Activated CD8-positive, alpha-beta memory T cell treated with anti-CD3 and anti-CD28 coated beads, Interleukin-2, amount 10 ng/mL, durations not matched to agents 7 days and 5 days (primary cell): ENCODE data around the gene ACOT7. TPM values are rescaled to one million over a fixed set of nuclear protein-coding genes. Genes with fewer than 3 reads are reported as not detected.
"Not testable (repeated sequence)": the region's sequence is repeated elsewhere in the genome, so short reads cannot be mapped to it uniquely, and the experiment has no call there.

Experiments
- ATAC-seq: fragments of 150-1000 bp; cut with Tn5 transposase; one replicate; pipeline ENCODE4 v1.10.0; 2021; ENCODE audit warnings: moderate library complexity
- CTCF ChIA-PET: fragments of 350-600 bp; sonication (Branson Sonifier 250); formaldehyde crosslinking; loops from one replicate; lab custom pipeline; 2021; ENCODE audit warnings: antibody characterized with exemption; lab: Charles Lee
- DNase-seq: peaks from one replicate; pipeline ENCODE4 v3.0.0-alpha.2; 2020
- H3K27ac Mint-ChIP-seq: one replicate; pipeline ENCODE4 v1.8.0; 2021; ENCODE audit warnings: mild to moderate bottlenecking, mixed read lengths
- H3K27me3 Mint-ChIP-seq: one replicate; pipeline ENCODE4 v1.8.0; 2021; ENCODE audit warnings: mixed read lengths
- H3K36me3 Mint-ChIP-seq: one replicate; pipeline ENCODE4 v1.8.0; 2021; ENCODE audit warnings: mild to moderate bottlenecking, mixed read lengths
- H3K4me1 Mint-ChIP-seq: one replicate; pipeline ENCODE4 v1.8.0; 2021; ENCODE audit warnings: mixed read lengths
- H3K4me3 Mint-ChIP-seq: one replicate; pipeline ENCODE4 v1.8.0; 2021; ENCODE audit warnings: mild to moderate bottlenecking, moderate library complexity, mixed read lengths
- H3K9me3 Mint-ChIP-seq: one replicate; pipeline ENCODE4 v1.8.0; 2022; ENCODE audit warnings: low read depth, mixed read lengths
- total RNA-seq, 2 experiments: library from RNA; stranded (reverse); gene quantifications; one replicate each; pipeline ENCODE4 v1.2.3, GENCODE V29; 2021

ACOT7 gene
- total RNA-seq, 2 experiments from 2014 or later, result 81.3 to 87.0 TPM

- Mint-ChIP-seq H3K36me3 (peaks cover 12% of the 10 kb centered on the region), H3K4me3 (no peak overlapping the region), H3K27me3 (no peaks in the 10 kb centered on the region), H3K9me3 (peaks cover 2% of the 10 kb centered on the region), H3K4me1 (peaks cover 3% of the 10 kb centered on the region), H3K27ac (no peak overlapping the region)
- CTCF ChIA-PET, result interaction anchor here (1.2 to 3.0 kb wide), 6 partner anchors 9 to 138 kb away, joined by 3 to 7 read pairs (median 5); partner anchors contain the start of gene ACOT7
- no peak for ATAC-seq
- no peak for DNase-seq
Measured at GRCh38 chr1:6384135-6384534, 9.4 kb downstream of the ACOT7 start.

DNA sequence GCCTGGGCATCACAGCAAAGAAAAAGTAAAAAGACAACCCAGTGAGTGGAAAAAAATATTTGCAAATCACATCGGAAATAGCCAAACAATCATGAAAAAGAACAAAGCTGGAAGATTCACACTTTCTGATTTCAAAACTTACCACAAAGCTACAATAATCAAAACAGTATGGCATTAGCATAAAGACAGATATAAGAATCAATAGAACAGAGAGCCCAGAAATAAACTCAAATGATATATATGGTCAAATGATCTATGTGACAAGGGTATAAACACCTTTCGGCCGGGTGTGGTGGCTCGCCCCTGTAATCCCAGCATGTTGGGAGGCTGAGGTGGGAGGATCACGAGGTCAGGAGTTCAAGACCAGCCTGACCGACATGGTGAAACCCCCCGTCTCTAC, 13.5 kb downstream of the ACOT7 start:
- Mint-ChIP-seq H3K27me3 (no peaks in the 10 kb centered on the region), H3K4me1 (no peaks in the 10 kb centered on the region), H3K9me3 (peaks cover 2% of the 10 kb centered on the region), H3K36me3 (peaks cover 10% of the 10 kb centered on the region), H3K4me3 (no peak overlapping the region), H3K27ac (no peak overlapping the region)
- DNase-seq (no peak), ATAC-seq (no peak)
- CTCF ChIA-PET, result interaction anchor here (1.2 kb wide), 1 partner anchor 134 kb away, joined by 4 read pairs; no protein-coding TSS in a partner anchor

DNA sequence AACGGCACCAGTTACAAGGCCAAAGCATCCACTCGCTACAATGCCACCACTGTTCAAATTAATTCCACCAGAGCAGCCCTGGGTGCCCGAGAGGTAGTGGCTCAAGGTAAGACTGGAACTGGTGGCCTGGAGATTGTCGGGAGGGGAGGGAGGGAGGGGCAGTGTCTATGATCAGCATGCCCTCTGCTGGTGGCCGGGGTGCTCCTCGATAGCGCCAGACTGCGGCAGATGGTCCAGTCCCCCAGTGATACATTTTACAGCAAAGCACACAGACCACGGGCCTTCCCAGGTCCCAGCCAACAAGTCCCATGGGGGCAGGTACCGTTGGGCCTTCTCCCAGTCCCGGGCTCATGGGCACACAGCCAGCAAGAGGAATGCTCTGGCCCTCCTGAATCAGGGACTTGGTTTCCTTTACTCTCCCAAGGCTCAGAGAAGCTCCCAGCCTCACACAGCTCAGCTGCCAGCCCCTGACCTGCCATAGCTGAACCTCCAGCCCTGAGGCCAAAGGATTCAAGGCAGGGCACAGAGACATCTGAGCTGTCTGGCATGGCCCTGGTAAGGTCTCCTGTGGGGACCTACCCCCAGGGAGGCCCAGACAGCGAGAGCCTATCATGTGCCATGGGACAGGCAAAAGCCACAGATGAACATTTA, 15.3 kb downstream of the ACOT7 start:
- CTCF ChIA-PET, result interaction anchor here (0.9 to 1.3 kb wide), 3 partner anchors 14 to 30 kb away, joined by 3 to 5 read pairs (median 4); no protein-coding TSS in a partner anchor
- no peaks in the 10 kb centered on the region for H3K9me3 Mint-ChIP-seq
- no peak for DNase-seq
- H3K4me3 Mint-ChIP-seq, result no peak overlapping the region
- no peaks in the 10 kb centered on the region for H3K27me3 Mint-ChIP-seq
- peaks cover 4% of the 10 kb centered on the region for H3K36me3 Mint-ChIP-seq
- H3K27ac Mint-ChIP-seq, result no peak overlapping the region
- ATAC-seq, result no peak
- H3K4me1 Mint-ChIP-seq, result no peaks in the 10 kb centered on the region

GRCh38 chr1:6373961-6374720, 19.4 kb downstream of the ACOT7 start:
- no peak overlapping the region for H3K27ac Mint-ChIP-seq
- no peak for DNase-seq
- no peak overlapping the region for H3K4me3 Mint-ChIP-seq
- ATAC-seq, result no peak
- H3K9me3 Mint-ChIP-seq, result no peaks in the 10 kb centered on the region
- H3K36me3 Mint-ChIP-seq, result no peaks in the 10 kb centered on the region
- no peaks in the 10 kb centered on the region for H3K4me1 Mint-ChIP-seq
- CTCF ChIA-PET, result interaction anchor here (1.2 to 2.0 kb wide), 3 partner anchors 10 to 13 kb away, joined by 3 to 6 read pairs (median 3); no protein-coding TSS in a partner anchor
- H3K27me3 Mint-ChIP-seq, result no peaks in the 10 kb centered on the region

DNA sequence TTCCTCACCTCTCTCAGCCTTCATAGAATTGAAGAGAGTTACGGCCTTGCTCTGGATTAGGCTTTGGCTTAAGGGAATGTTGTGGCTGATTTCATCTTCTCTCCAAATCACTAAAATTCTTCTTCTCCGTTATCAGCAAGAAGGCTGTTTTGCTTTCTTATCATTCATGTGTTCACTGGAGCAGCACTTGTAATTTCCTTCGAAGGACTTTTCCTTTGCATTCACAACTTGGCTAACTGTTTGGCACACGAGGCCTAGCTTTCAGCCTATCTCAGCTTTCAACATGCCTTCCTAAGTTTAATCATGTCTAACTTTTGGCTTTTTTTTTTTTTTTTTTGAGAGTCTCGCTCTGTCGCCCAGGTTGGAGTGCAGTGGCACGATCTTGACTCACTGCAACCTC, 21.3 kb downstream of the ACOT7 start:
- H3K9me3 Mint-ChIP-seq, H3K27ac Mint-ChIP-seq, H3K27me3 Mint-ChIP-seq, DNase-seq, ATAC-seq, H3K4me3 Mint-ChIP-seq, H3K4me1 Mint-ChIP-seq: not testable (repeated sequence)
- H3K36me3 Mint-ChIP-seq, result peaks cover 13% of the 10 kb centered on the region
- CTCF ChIA-PET, result interaction anchor here (0.7 to 2.3 kb wide), 4 partner anchors 9 to 72 kb away, joined by 3 to 7 read pairs (median 3); no protein-coding TSS in a partner anchor

DNA sequence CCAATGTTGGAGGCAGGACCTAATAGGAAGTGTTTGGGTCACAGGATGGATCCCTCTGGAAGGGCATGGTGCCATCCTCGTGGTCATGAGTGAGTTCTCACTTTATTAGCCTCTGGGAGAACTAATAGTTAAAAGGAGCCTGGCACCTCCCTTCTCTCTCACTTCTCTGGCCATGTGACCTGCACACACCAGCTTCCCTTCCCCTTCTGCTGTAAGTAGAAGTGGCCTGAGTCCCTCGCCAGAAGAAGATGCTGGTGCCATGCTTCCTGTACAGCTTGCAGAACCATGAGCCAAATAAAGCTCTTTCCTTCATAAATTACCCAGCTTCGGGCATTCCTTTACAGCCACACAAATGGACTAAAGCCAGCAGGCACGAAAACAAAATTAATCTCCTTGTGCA, 23.6 kb downstream of the ACOT7 start:
- no peak overlapping the region for H3K27ac Mint-ChIP-seq
- H3K4me3 Mint-ChIP-seq, result no peak overlapping the region
- no peaks in the 10 kb centered on the region for H3K27me3 Mint-ChIP-seq
- CTCF ChIA-PET, result no interaction called here
- peaks cover 3% of the 10 kb centered on the region for H3K4me1 Mint-ChIP-seq
- peaks cover 16% of the 10 kb centered on the region for H3K36me3 Mint-ChIP-seq
- DNase-seq (no peak), ATAC-seq (no peak)
- H3K9me3 Mint-ChIP-seq, result no peaks in the 10 kb centered on the region

GRCh38 chr1:6367381-6368012, 26.1 kb downstream of the ACOT7 start:
- no peak overlapping the region for H3K4me3 Mint-ChIP-seq
- DNase-seq (no peak), ATAC-seq (no peak)
- CTCF ChIA-PET, result interaction anchor here (0.6 to 1.6 kb wide), 3 partner anchors 15 to 33 kb away, joined by 3 to 7 read pairs (median 6); no protein-coding TSS in a partner anchor
- H3K27me3 Mint-ChIP-seq, result no peaks in the 10 kb centered on the region
- H3K4me1 Mint-ChIP-seq, result peaks cover 12% of the 10 kb centered on the region
- peaks cover 21% of the 10 kb centered on the region for H3K36me3 Mint-ChIP-seq
- no peaks in the 10 kb centered on the region for H3K9me3 Mint-ChIP-seq
- H3K27ac Mint-ChIP-seq, result no peak overlapping the region

DNA sequence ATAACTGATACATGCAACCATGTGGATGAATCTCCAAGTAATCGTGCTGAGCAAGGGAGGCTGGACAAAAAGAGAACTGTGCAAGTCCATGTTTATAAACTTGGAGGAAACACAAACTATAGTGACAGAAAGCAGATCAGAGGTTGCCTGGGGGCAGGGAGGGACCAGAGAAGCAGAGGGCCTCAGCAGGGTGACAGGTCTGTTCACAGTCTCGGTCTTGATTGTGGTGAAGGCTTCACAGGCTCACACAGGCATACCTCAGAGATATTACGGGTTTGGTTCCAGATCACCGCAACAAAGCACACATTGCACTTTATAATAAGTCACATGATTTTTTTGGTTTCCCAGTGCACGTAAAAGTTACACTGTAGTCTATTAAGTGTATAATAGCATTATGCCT, 28.5 kb downstream of the ACOT7 start:
- ATAC-seq, result peak; percentile 78
- no peak overlapping the region for H3K4me3 Mint-ChIP-seq
- H3K27ac Mint-ChIP-seq, result peak overlapping the region; percentile 58
- H3K36me3 Mint-ChIP-seq, result peaks cover 21% of the 10 kb centered on the region
- no peaks in the 10 kb centered on the region for H3K27me3 Mint-ChIP-seq
- DNase-seq, result peak; percentile 57
- no peaks in the 10 kb centered on the region for H3K9me3 Mint-ChIP-seq
- peaks cover 20% of the 10 kb centered on the region for H3K4me1 Mint-ChIP-seq
- CTCF ChIA-PET, result interaction anchor here (0.6 to 2.1 kb wide), 5 partner anchors 14 to 74 kb away, joined by 3 to 10 read pairs (median 4); no protein-coding TSS in a partner anchor

- not testable (repeated sequence) for H3K27ac Mint-ChIP-seq, H3K27me3 Mint-ChIP-seq, ATAC-seq, H3K4me3 Mint-ChIP-seq, H3K9me3 Mint-ChIP-seq
- Mint-ChIP-seq H3K36me3 (peaks cover 15% of the 10 kb centered on the region), H3K4me1 (peaks cover 37% of the 10 kb centered on the region)
- DNase-seq, result peak; percentile 56
- CTCF ChIA-PET, result interaction anchor here (0.9 to 7.7 kb wide), 19 partner anchors 9 to 125 kb away, joined by 3 to 90 read pairs (median 4); partner anchors contain the start of gene ACOT7
Measured at GRCh38 chr1:6363085-6363884, 30.3 kb downstream of the ACOT7 start.

GRCh38 chr1:6361124-6361775, 32.3 kb downstream of the ACOT7 start:
- peaks cover 7% of the 10 kb centered on the region for H3K36me3 Mint-ChIP-seq
- no peaks in the 10 kb centered on the region for H3K9me3 Mint-ChIP-seq
- DNase-seq (no peak), ATAC-seq (no peak)
- H3K4me1 Mint-ChIP-seq, result peaks cover 42% of the 10 kb centered on the region
- CTCF ChIA-PET, result interaction anchor here (0.9 to 7.7 kb wide), 11 partner anchors 12 to 116 kb away, joined by 3 to 90 read pairs (median 6); no protein-coding TSS in a partner anchor
- peak overlapping the region; percentile 19 for H3K27ac Mint-ChIP-seq
- H3K4me3 Mint-ChIP-seq, result no peak overlapping the region
- no peaks in the 10 kb centered on the region for H3K27me3 Mint-ChIP-seq

DNA sequence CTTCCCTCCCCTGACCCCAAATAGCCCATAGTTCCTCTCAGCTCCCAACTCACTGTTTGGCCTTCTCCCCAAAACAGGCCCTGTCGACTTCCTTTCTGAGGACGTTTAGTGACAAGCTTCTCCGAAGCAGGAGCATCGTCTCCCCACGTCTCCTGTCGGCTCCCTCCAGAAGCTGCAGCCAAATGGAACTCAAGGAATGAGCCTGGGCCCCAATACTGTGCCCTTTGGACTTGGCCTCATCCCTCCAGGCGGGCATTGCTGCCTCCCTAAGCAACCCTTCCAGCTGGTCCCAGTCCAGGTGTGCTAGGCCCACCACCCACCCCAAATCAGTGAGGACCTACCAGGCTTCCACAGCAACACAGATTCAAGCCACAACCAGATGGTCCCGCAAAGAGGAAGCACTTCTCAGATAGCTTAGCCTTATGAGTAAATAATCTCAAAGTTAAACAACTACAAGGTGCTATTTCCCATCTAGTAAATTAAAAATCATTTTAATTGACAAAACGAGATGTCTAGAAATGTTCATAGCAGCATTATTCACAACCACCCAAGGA, 33.0 kb downstream of the ACOT7 start:
- ATAC-seq (no peak), DNase-seq (no peak)
- H3K27me3 Mint-ChIP-seq, result no peaks in the 10 kb centered on the region
- H3K4me1 Mint-ChIP-seq, result peaks cover 42% of the 10 kb centered on the region
- peaks cover 5% of the 10 kb centered on the region for H3K36me3 Mint-ChIP-seq
- no peak overlapping the region for H3K4me3 Mint-ChIP-seq
- H3K9me3 Mint-ChIP-seq, result no peaks in the 10 kb centered on the region
- CTCF ChIA-PET, result interaction anchor here (0.7 to 7.7 kb wide), 11 partner anchors 11 to 194 kb away, joined by 3 to 90 read pairs (median 4); partner anchors contain the start of genes NOL9 and TAS1R1
- peak overlapping the region; percentile 70 for H3K27ac Mint-ChIP-seq

DNA sequence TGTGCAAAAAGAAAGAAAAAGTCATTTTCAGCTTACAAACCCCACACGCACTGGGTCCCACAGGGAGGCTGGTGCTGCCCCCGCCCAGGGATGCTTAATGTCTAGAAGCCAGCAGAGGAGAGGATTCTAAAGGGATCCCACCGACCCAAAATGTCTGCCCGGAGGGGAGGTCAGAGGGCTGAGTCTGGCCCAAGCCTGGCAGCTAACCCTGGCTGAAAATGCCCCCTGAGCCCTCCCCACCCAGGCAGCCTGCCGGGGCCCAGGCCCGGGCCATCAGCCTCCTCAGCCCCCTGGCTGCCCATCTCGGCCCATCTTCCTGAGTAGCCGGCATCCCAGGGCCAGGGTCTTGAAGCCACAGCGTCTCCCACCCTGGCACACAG, 33.5 kb downstream of the ACOT7 start:
- CTCF ChIA-PET, result interaction anchor here (0.7 to 7.7 kb wide), 12 partner anchors 11 to 195 kb away, joined by 3 to 90 read pairs (median 4); partner anchors contain the start of genes NOL9 and TAS1R1
- H3K4me3 Mint-ChIP-seq, result no peak overlapping the region
- H3K27me3 Mint-ChIP-seq, result no peaks in the 10 kb centered on the region
- H3K36me3 Mint-ChIP-seq, result peaks cover 5% of the 10 kb centered on the region
- H3K27ac Mint-ChIP-seq, result peak overlapping the region; percentile 91
- no peaks in the 10 kb centered on the region for H3K9me3 Mint-ChIP-seq
- ATAC-seq (peak; percentile 11), DNase-seq (no peak)
- H3K4me1 Mint-ChIP-seq, result peaks cover 40% of the 10 kb centered on the region
